NCI-H2029 (cell line): ENCODE results near the gene SH3GL3.

Experiments used
- DNase-seq: peaks from one replicate; lab custom pipeline; 2025; lab: John Stamatoyannopoulos, UW

Gene SH3GL3

GRCh38 chr15:83462026-83462425 lies 14.9 kb downstream of the SH3GL3 start:
- DNase-seq, result no peak

- no peak for DNase-seq
Observed at GRCh38 chr15:83462953-83463433, 15.9 kb downstream of the SH3GL3 start.

DNA sequence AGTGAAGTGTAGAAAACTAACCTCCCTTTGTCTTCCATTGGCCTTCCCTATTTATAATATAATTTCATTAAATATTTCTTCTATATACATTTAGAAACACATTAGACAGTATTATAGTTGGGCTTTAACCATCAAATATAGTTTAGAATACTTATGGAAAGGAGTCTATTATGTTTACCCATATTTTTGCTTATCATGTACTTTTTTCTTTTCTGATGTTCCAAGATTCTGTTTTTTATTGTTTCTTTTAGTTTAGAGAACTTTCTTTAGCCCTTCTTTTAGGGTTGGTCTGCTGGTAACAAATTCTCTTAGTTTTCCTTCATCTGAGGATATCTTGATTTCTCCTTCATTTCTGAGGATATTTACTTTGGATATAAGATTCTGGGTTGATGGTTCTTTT lies 23.7 kb downstream of the SH3GL3 start:
- no peak for DNase-seq

GRCh38 chr15:83471307-83471866 lies 24.2 kb downstream of the SH3GL3 start:
- no peak for DNase-seq

GRCh38 chr15:83472151-83472550 lies 25.0 kb downstream of the SH3GL3 start:
- no peak for DNase-seq

GRCh38 chr15:83472797-83473196 lies 25.7 kb downstream of the SH3GL3 start:
- no peak for DNase-seq

- no peak for DNase-seq
Observed at GRCh38 chr15:83474578-83474977, 27.4 kb downstream of the SH3GL3 start.

- DNase-seq, result no peak
Observed at GRCh38 chr15:83475551-83475950, 28.4 kb downstream of the SH3GL3 start.

- DNase-seq, result no peak
Observed at GRCh38 chr15:83476066-83476465, 28.9 kb downstream of the SH3GL3 start.

DNA sequence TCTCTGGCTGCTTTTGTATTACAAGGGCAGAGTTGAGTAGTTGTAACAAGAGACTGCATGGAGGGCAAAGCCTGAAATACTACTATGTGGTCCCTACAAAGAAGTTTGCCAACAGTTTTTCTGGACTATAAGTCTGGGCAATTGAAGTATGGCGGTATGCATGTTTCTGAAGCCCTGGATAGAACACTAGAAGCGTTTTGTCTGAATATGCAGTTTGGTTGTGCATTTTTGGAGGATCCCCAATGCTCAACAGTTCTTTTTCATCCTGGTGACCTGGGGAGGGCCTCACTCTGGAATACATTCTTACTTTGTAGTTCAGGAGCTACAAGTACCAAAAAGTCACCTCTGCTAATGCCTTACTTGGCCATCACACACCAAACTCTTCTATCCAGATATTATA lies 29.6 kb downstream of the SH3GL3 start:
- DNase-seq, result no peak

DNA sequence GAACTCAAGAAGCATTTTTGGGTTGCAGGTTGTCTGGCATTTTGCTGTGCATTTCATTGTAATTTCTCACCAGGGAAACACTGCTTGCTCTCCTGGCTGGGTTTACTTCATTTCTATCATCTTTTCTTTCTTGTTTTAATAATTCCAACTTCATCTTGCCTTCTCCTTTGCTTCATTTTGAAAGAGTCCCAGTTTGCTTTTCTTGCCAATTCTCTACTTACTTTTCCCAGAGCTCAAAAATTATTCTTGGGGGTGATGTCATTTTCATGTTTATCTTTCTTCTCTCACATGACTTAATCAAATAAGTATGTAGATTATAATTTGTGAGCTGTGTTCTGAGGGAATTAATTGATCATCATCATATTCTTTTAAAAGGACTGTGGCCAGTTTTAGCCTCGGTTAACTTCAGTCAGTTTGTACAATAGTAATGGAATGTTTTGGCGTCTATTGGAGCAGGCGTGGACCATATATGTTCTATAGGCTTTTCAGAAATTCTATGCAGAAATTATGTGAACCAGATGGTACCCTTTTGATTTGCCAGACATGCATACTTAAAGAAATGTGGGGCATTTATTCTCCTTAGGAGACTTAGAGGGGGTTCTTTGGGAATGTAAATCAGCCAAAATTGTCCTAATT lies 30.1 kb downstream of the SH3GL3 start:
- DNase-seq, result no peak

DNA sequence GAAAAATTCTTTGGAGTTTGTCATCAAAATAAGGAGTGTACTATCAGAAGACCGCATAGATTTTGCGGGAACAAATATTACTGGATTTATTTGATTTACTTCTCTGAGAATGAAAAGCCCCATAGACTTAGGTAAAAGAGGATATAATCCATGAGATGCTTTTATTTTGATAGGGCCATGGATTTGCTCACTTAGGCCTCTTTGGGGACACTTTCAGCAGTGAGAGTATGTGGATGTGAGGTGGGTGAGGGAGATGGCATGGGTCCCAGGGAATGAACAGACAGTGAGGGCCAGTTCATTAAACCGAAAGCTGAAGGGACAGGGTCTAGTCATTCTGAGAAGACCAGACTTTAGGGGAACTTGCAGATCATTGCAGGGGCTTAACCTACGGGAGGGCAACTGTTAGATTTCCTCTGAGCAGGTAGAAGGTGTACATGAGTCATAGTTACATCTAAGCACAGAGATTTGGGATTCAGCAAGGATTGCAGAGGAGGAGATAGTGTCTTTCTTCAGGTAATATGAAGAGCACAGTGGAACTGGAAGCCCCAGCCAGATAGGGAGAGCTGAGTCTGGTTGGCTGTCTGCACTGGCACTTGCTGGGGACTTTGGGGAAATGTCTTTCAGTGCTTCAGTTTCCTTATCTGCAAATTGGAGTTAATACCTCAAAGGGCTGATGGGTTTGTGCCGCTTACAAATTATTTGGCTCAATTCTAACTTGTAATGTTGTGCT lies 30.8 kb downstream of the SH3GL3 start:
- no peak for DNase-seq

DNA sequence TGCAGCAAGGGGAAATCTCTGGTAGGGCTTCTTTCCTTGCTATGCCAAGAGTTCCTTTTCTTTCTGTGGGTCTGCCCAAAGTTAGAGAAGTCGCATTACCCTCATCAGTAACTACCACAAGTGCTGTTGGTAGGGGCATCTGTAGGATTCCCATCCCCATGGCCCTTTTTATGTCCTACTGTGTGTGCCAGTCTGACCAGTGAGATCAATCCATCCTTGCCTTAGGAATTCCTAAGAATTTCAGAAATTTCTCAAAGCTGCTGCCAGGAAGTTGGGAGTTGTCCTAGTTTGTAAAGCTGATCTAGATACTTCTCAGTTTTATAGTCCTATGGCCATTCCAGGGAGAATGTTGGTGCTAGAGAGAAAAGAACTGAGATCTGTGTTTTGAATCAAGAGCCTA lies 36.5 kb downstream of the SH3GL3 start:
- DNase-seq, result no peak

- DNase-seq, result no peak
Observed at GRCh38 chr15:83484636-83485035, 37.5 kb downstream of the SH3GL3 start.

DNA sequence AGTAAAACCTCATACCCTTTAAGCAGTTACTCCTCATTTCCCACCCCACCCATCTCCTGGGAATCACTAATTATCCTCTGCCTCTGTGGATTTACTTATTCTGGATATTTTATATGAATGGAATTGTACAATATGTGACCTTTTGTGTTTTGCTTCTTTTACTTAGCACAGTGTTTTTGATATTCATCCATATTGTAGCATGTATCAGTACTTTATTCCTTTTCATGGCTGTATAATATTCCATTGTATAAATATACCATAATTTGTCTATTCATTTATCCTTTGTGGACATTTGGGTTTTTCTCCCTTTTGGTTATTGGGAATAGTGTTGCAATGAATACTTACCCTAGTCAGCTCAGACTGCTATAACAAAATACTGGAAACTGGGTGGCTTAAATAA lies 39.2 kb downstream of the SH3GL3 start:
- no peak for DNase-seq

GRCh38 chr15:83487519-83487918 lies 40.4 kb downstream of the SH3GL3 start:
- DNase-seq, result no peak

DNA sequence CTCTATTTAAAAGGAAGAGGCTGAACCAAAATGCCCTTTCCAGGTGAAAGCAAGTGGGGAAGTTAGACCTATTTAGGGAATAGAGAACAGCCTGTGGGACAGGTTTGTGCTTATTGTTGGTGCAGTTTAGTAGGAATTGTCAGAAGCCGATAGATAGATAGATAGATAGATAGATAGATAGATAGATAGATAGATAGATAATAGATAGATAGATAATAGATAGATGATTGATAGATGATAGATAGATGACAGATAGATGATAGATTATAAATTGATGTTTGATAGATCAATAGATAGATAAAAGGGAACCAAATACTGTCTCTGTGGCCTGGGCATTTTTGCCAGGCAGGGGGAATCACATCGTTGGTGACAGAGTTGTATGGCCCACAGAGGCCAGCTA lies 42.5 kb downstream of the SH3GL3 start:
- no peak for DNase-seq

DNA sequence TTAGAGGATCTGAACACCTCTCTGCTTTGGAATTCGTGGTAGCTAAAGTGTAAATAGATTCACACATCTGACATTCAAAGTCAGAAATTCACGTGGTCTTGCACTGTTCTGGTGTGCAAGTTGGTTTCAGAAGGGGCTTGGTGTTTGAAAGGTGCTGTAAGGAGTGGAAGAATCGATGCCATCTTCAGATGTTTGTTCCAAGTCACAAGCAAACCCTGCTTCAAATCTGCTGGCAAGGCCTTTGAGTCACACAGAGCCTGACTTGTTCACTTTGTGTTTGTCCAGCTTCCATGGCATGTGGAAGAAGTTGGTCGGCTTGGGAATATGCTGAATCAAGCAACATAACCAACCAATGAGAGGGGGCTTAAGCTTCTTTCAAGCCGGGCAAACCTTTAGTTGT lies 44.3 kb downstream of the SH3GL3 start:
- no peak for DNase-seq

GRCh38 chr15:83496766-83497165 lies 49.6 kb downstream of the SH3GL3 start:
- no peak for DNase-seq

DNA sequence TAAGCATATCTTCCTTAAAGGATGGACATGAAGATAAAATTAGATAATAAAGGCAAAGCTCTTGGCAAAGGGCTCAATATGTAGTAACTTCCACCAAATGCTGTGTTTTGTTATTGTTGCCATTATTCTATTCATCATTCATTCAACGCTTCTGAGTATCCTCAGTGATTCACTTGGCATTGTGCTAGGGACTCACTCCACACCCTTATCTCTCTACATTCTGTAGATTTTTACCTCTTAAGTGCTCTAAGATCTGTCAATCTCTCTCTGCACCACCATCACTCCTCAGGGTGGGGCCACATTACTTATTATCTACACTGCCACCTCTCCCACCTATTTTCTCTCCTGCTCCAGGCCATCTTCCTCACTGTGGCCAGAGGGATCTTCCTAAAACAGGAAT lies 51.2 kb downstream of the SH3GL3 start:
- no peak for DNase-seq

GRCh38 chr15:83498801-83499200 lies 51.7 kb downstream of the SH3GL3 start:
- no peak for DNase-seq

- no peak for DNase-seq
Observed at GRCh38 chr15:83499476-83499875, 52.3 kb downstream of the SH3GL3 start.

DNA sequence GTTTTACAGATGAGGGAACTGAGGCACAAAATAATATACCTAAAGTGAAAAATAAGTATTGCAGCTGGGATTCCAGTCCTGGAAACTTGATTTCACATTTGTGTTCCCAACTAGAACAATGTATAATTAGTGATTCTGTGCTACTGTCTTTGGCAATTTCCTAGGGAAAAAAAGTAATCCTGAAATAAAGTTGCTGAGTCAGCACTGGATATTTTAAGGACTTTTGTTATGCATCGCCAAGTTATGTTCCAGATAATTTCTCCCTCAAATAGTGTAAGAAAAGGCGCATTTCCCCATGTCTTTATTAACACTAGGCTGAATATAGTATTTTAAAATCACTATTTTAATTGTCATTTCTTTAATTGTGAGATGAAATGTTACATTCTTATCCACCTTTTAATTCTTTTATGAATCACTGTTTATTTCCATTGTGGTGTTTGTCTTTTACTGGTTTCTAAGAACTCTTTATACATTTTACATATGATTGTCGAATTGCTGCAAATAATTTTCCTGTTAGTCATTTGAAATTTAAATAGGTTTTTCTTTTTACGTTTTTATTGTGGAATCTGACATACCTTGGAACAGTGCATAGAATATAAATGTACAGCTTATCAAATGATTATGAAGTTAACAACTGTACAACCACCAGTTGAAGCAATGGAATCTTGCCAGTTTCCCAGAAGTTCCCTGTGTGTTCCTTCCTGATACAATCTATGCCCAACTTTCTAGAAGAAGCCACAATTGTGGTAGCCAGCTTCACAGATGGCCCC lies 56.6 kb downstream of the SH3GL3 start:
- no peak for DNase-seq
